Right lobe of liver (tissue), 6 donors: Measurements from ENCODE around the gene FGFR3. TPM values are rescaled to one million over a fixed set of nuclear protein-coding genes. Genes with fewer than 3 reads are reported as not detected.

Experiments used
- ATAC-seq, 4 donors: fragments of 200-7000 bp; cut with Tn5 transposase; one replicate each; pipeline ENCODE4 v1.9.1; 2020; ENCODE audit warnings: mild to moderate bottlenecking in 4 of 4, moderate library complexity in 4 of 4
- DNase-seq, 3 donors: peaks; one replicate each; pipeline ENCODE4 v3.0.0-alpha.2; 2020
- H3K27ac ChIP-seq, 3 donors: fragments of 200-600 bp; one replicate each; pipeline ENCODE4 v1.8.0; 2022
- H3K27me3 ChIP-seq, 2 donors: fragments of 200-600 bp; one replicate each; pipeline ENCODE4 v1.8.0; 2022
- H3K36me3 ChIP-seq, 4 donors: fragments of 200-600 bp; sonication (generic) in 1 of 4; one replicate each; pipeline versions ENCODE4 v1.5.1 to v1.8.0; 2017 to 2022; ENCODE audit warnings: control low read depth in 1 of 4
- H3K4me1 ChIP-seq, 4 donors: fragments of 200-600 bp; sonication (generic) in 1 of 4; one replicate each; pipeline versions ENCODE4 v1.5.1 to v1.8.0; 2017 to 2022; ENCODE audit warnings: control low read depth in 1 of 4
- H3K4me3 ChIP-seq, 3 donors: fragments of 200-600 bp; one replicate each; pipeline ENCODE4 v1.8.0; 2022
- H3K9me3 ChIP-seq, 4 donors: fragments of 200-600 bp; sonication (generic) in 1 of 4; one replicate each; pipeline versions ENCODE4 v1.5.1 to v1.8.0; 2017 to 2022; ENCODE audit warnings: control low read depth in 1 of 4
- CTCF ChIP-seq, 4 donors: fragments of 200-600 bp in 3 of 4; fragments of 450-650 bp in 1 of 4; IDR thresholded peaks; one replicate each; pipeline versions ENCODE4 v1.5.1 to v1.8.0; 2016 to 2022; ENCODE audit warnings: antibody characterized with exemption in 4 of 4, mild to moderate bottlenecking in 2 of 4
- POLR2A ChIP-seq: fragments of 450-650 bp; IDR thresholded peaks from one replicate; pipeline ENCODE4 v1.6.1; 2017; ENCODE audit warnings: antibody characterized with exemption, mild to moderate bottlenecking
- WGBS: methylation state at CpG from one replicate; pipeline ENCODE4 v1.1.6; 2018; ENCODE audit warnings: low coverage, low lambda C conversion rate; ENCODE audit not compliant: insufficient coverage; ENCODE audit errors: missing lambda C conversion rate; 5-methylcytosine and 5-hydroxymethylcytosine counted together
- intact Hi-C, 2 donors: fragments of 100-400 bp; cut with DNase I; formaldehyde crosslinking; loops; one replicate each; pipeline versions ENCODE4 v1.11.2 to v1.14.1; 2022
- total RNA-seq, 6 experiments: library from RNA; depleted of rRNA in 2 of 6; stranded (reverse); fragments of >200 nt in 2 of 6; fragmentation: NEBNext Ultra II Directional in 3 of 6; extraction: Animal tissue kit (Norgen Biotek cat#: 25700) in 3 of 6; gene quantifications; one replicate each; pipeline versions ENCODE4 v1.1.0 to v1.2.4, GENCODE V29; 2016 to 2023
- donor health status: DM: no; HTN: yes; CAD: no.
- donor health status: DM: no; HTN: no; CAD: no.
- donor health status: DM: no; HTN: no; CAD: no.
- donor health status: DM: no; HTN: yes; CAD: no.
- donor health status: DM: no; HTN: yes; CAD: no.

The FGFR3 gene
- total RNA-seq, 6 experiments from 2014 or later: 14.3 to 30.0 (median 25.7) TPM

- Histone ChIP-seq H3K36me3 (no peaks in the 10 kb centered on the region), H3K27me3 (no peaks in the 10 kb centered on the region), H3K27ac (no peak overlapping the region), H3K4me3 (no peak overlapping the region), H3K4me1 (peaks cover 0 to 4% (median 0%) of the 10 kb centered on the region in 4 donors), H3K9me3 (no peaks in the 10 kb centered on the region)
- DNase-seq: no peak
- intact Hi-C loops: no loop called here
- WGBS: 64% methylated on average over 16 of the region's 25 CpGs
- no peak for ATAC-seq
- TF ChIP-seq CTCF (IDR thresholded peaks at IDR 0.05) (no peak), POLR2A (no peak)
These were observed 5.5 kb upstream of the FGFR3 start for GRCh38 chr4:1787411-1788077.

- Histone ChIP-seq H3K27me3 (no peaks in the 10 kb centered on the region), H3K4me1 (peaks cover 0 to 4% (median 0%) of the 10 kb centered on the region in 4 donors), H3K27ac (no peak overlapping the region), H3K36me3 (no peaks in the 10 kb centered on the region), H3K4me3 (no peak overlapping the region), H3K9me3 (no peaks in the 10 kb centered on the region)
- intact Hi-C loops: no loop called here
- DNase-seq (no peak), ATAC-seq (no peak)
- WGBS: 78% methylated on average over 9 of the region's 13 CpGs
- TF ChIP-seq POLR2A: no peak
- no peak for TF ChIP-seq CTCF (IDR thresholded peaks at IDR 0.05)
These were observed 4.7 kb upstream of the FGFR3 start for GRCh38 chr4:1788254-1788973.

GRCh38 chr4:1789552-1789951, 3.5 kb upstream of the FGFR3 start:
- Histone ChIP-seq H3K27me3 (no peaks in the 10 kb centered on the region), H3K4me3 (no peak overlapping the region), H3K9me3 (no peaks in the 10 kb centered on the region), H3K27ac (no peak overlapping the region), H3K4me1 (peaks cover 0 to 3% (median 0%) of the 10 kb centered on the region in 4 donors), H3K36me3 (no peaks in the 10 kb centered on the region)
- DNase-seq: no peak
- TF ChIP-seq POLR2A: no peak
- TF ChIP-seq CTCF (IDR thresholded peaks at IDR 0.05): no peak
- intact Hi-C loops: no loop called here
- ATAC-seq: no peak
- 60% methylated on average over 3 of the region's 21 CpGs for WGBS

GRCh38 chr4:1790005-1790404, 3.1 kb upstream of the FGFR3 start:
- H3K36me3 ChIP-seq: no peaks in the 10 kb centered on the region
- no peaks in the 10 kb centered on the region for H3K9me3 ChIP-seq
- H3K4me3 ChIP-seq: no peak overlapping the region
- no peaks in the 10 kb centered on the region for H3K4me1 ChIP-seq
- H3K27me3 ChIP-seq: no peaks in the 10 kb centered on the region
- DNase-seq (no peak), ATAC-seq (no peak)
- intact Hi-C loops: no loop called here
- WGBS: 45% methylated on average over 5 of the region's 10 CpGs
- TF ChIP-seq POLR2A (no peak), CTCF (IDR thresholded peaks at IDR 0.05) (no peak)
- H3K27ac ChIP-seq: no peak overlapping the region
